ENCODE data around the gene OTULIN.

DNA sequence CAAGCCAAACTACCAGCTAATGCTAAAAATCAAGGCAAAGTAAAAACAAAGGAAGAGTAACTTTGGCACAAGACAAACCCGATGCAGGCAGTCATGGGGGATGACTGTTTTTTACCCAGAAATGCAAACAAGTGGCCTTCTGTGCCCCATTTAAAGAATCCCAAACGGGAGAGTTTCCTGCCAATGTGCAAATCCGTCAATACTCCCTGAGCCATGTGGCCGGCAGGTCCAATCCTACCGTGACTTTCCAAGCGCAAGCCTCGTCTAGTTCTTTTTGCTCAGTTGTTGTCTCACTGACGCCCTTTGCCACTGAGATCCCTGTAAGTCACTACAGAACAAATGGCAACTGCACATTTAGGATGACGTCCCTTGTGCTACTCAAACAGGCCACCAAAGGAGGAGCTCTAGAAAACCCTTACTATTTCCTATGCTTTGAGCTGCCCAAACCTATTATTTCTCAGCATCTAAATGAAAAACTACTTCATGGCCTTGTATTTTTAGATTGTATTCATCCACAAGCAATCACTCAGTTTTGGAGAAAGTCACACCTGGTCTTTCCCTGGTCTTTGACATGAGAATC lies 43.4 kb downstream of the OTULIN start:
- TF ChIP-seq, protein P1, sequence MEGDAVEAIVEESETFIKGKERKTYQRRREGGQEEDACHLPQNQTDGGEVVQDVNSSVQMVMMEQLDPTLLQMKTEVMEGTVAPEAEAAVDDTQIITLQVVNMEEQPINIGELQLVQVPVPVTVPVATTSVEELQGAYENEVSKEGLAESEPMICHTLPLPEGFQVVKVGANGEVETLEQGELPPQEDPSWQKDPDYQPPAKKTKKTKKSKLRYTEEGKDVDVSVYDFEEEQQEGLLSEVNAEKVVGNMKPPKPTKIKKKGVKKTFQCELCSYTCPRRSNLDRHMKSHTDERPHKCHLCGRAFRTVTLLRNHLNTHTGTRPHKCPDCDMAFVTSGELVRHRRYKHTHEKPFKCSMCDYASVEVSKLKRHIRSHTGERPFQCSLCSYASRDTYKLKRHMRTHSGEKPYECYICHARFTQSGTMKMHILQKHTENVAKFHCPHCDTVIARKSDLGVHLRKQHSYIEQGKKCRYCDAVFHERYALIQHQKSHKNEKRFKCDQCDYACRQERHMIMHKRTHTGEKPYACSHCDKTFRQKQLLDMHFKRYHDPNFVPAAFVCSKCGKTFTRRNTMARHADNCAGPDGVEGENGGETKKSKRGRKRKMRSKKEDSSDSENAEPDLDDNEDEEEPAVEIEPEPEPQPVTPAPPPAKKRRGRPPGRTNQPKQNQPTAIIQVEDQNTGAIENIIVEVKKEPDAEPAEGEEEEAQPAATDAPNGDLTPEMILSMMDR (conservative IDR thresholded peaks at IDR 0.05; ENCODE audit: low read depth, low read length) = no peak
- TF ChIP-seq EZH2 (IDR thresholded peaks at IDR 0.05; ENCODE audit: borderline replicate concordance, low read depth, low read length, poor library complexity, severe bottlenecking) = no peak

Data from A673 (cell line).